SU-DHL-6 (cell line): ENCODE measurements around the gene MTPN.
A peak's percentile ranks its signal among the peaks of the same experiment; 100 is the strongest.

Source experiments
- H2AFZ ChIP-seq: fragments of 200-600 bp; sonication (generic); 2 replicates; pipeline ENCODE4 v1.6.1; 2014; ENCODE audit warnings: low read depth, mild to moderate bottlenecking, moderate library complexity, mixed read lengths, antibody characterized with exemption, low read length; ENCODE audit not compliant: severe bottlenecking
- H3F3A ChIP-seq: fragments of 200-600 bp; shearing (Covaris generic); 2 replicates; pipeline ENCODE4 v1.6.0; 2016; ENCODE audit warnings: antibody characterized with exemption, mild to moderate bottlenecking; ENCODE audit not compliant: insufficient read depth
- H3K27ac ChIP-seq: fragments of 200-600 bp; sonication (generic); 2 replicates; pipeline ENCODE4 v1.5.1; 2016; ENCODE audit warnings: low read depth, mild to moderate bottlenecking, low read length, moderate library complexity, mixed read lengths
- H3K27me3 ChIP-seq: fragments of 200-600 bp; sonication (generic), shearing (Covaris generic); 2 replicates; pipeline ENCODE4 v1.6.0; 2014; ENCODE audit warnings: mild to moderate bottlenecking, low read length
- H3K36me3 ChIP-seq: fragments of 200-600 bp; sonication (generic); 2 replicates; pipeline ENCODE4 v1.6.1; 2014; ENCODE audit warnings: mild to moderate bottlenecking, low read length, mixed read lengths
- H3K4me2 ChIP-seq: fragments of 300-600, 200-600 bp; shearing (Covaris generic), sonication (generic); 2 replicates; pipeline ENCODE4 v1.6.0; 2014; ENCODE audit warnings: low read length, low read depth, mild to moderate bottlenecking; ENCODE audit not compliant: poor library complexity, severe bottlenecking
- H3K4me3 ChIP-seq: fragments of 200-600 bp; sonication (generic); 2 replicates; pipeline ENCODE4 v1.5.1; 2014; ENCODE audit warnings: antibody characterized with exemption, low read length, mild to moderate bottlenecking, mixed read lengths; ENCODE audit not compliant: insufficient read depth, poor library complexity, severe bottlenecking
- H3K79me2 ChIP-seq: fragments of 200-600 bp; sonication (generic); 2 replicates; pipeline ENCODE4 v1.6.1; 2014; ENCODE audit warnings: mild to moderate bottlenecking, low read length, moderate library complexity; ENCODE audit not compliant: insufficient read depth
- H3K9ac ChIP-seq: fragments of 200-600 bp; sonication (generic); 2 replicates; pipeline ENCODE4 v1.7.0; 2014; ENCODE audit warnings: mild to moderate bottlenecking, low read length
- H3K9me2 ChIP-seq: fragments of 200-600 bp; sonication (generic); replicated peaks from 2 replicates; pipeline ENCODE4 v1.6.1; 2014; ENCODE audit warnings: low read length; ENCODE audit not compliant: insufficient read depth
- H3K9me3 ChIP-seq: fragments of 200-600 bp; sonication (generic); 2 replicates; pipeline ENCODE4 v1.6.1; 2014; ENCODE audit warnings: low read length, mixed read lengths; ENCODE audit not compliant: insufficient read depth
- H4K20me1 ChIP-seq: fragments of 200-600 bp; sonication (generic); 2 replicates; pipeline ENCODE4 v1.6.1; 2014; ENCODE audit warnings: low read depth, mild to moderate bottlenecking, antibody characterized with exemption, low read length, moderate library complexity, mixed read lengths
- EZH2phosphoT487 ChIP-seq: fragments of 200-600 bp; sonication (generic), shearing (Covaris generic); conservative IDR thresholded peaks from 2 replicates; pipeline ENCODE4 v1.6.1; 2018; ENCODE audit warnings: mild to moderate bottlenecking, antibody characterized with exemption, low read length, moderate library complexity, mixed read lengths
- TF ChIP-seq, protein P1 (sequence below): fragments of 200-600 bp; sonication (generic); IDR thresholded peaks from one replicate; pipeline ENCODE4 v1.5.1; 2017; ENCODE audit warnings: antibody characterized with exemption, mild to moderate bottlenecking, low read length, moderate library complexity; ENCODE audit not compliant: insufficient read depth, poor library complexity, severe bottlenecking

MTPN gene

DNA sequence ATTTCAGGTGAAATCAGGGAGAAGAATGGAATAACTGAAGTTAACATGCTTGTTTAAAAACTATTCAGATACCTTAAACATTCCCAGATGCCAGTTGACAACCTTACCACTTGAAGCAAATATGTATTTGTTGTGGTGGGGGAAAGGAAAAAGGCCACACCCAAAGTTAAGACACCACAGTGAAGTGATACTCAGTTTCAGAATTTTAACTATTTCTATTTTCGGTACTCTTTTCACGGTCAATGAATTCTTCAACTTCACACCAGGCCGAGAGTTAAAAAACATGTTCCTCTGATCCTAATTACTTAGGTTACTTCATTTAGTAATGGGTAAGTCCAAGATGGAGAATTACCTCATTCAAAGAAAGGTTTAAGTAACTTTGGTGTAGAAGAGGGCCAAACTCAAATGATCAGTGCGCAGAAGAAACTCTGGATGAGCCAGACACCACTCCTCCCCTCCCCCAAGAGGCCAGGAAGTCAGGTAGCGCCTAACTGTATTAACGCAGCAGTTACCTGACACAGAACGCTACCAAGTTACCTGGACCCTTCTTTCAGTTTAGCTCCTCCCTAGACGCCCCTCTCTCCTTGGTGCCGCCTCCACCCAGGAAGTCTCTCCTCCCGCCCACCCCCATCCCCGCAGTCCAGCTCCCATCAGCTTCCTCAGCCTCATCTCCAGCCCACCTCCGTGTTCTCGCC lies 700 bp downstream of the MTPN start:
- H3K36me3 ChIP-seq: peaks cover 12% of the 10 kb centered on the region; the same call in 1 of the 2 replicates
- H3K9me3 ChIP-seq: no peaks in the 10 kb centered on the region
- H3K79me2 ChIP-seq: peaks cover 55% of the 10 kb centered on the region
- H3K27me3 ChIP-seq: no peaks in the 10 kb centered on the region
- H3F3A ChIP-seq: peaks cover 8% of the 10 kb centered on the region
- peak overlapping the region; percentile 79 for H3K27ac ChIP-seq
- H3K9me2 ChIP-seq: no peaks in the 10 kb centered on the region
- peaks cover 34% of the 10 kb centered on the region for H4K20me1 ChIP-seq
- H3K4me2 ChIP-seq: peak overlapping the region; percentile 95
- peak overlapping the region; percentile 85 for H3K9ac ChIP-seq
- TF ChIP-seq, protein P1, sequence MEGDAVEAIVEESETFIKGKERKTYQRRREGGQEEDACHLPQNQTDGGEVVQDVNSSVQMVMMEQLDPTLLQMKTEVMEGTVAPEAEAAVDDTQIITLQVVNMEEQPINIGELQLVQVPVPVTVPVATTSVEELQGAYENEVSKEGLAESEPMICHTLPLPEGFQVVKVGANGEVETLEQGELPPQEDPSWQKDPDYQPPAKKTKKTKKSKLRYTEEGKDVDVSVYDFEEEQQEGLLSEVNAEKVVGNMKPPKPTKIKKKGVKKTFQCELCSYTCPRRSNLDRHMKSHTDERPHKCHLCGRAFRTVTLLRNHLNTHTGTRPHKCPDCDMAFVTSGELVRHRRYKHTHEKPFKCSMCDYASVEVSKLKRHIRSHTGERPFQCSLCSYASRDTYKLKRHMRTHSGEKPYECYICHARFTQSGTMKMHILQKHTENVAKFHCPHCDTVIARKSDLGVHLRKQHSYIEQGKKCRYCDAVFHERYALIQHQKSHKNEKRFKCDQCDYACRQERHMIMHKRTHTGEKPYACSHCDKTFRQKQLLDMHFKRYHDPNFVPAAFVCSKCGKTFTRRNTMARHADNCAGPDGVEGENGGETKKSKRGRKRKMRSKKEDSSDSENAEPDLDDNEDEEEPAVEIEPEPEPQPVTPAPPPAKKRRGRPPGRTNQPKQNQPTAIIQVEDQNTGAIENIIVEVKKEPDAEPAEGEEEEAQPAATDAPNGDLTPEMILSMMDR: no peak
- no peak for TF ChIP-seq EZH2phosphoT487
- peak overlapping the region; percentile 93 for H3K4me3 ChIP-seq
- peak overlapping the region; percentile 90 for H2AFZ ChIP-seq

DNA sequence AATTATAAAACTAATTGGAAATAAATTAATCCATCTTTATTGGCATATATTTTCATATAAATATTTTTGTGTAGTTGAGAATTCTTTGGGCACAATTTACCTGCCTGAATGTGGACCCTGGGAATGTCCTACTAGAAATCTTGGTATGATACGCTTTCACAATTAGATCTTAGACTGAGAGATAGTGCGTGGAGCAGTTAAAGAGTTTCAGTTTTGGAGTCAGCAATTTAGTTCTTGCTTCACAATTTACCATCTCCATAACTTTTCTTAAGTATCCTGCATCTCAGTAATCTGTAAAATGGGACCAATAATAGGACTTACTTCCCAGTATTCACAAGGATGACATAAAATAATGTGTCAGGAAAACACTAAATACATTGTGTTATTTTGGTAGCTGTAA lies 2.0 kb downstream of the MTPN start:
- peak overlapping the region; percentile 85 for H3K9ac ChIP-seq

DNA sequence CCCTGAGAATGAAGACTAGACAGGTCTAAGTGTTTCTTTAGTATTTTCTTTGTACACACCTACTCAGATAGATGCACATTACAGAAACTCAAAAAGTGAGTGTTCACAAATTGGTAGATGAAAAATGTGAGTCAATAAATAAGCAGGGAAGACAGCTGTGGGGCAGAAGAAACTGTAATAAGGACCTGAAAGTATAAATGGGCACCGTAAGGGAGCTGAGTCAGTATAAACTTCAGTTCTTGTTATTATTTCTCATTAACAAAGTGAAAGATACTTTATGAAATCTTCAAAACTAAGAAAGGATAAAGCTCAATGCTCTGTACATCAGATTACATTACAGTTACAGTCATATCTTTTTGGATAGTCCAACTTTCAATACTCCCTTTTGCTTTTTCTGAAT lies 2.5 kb downstream of the MTPN start:
- Histone ChIP-seq H2AFZ (no peak overlapping the region), H3K4me3 (peak overlapping the region; percentile 93), H3F3A (peaks cover 12% of the 10 kb centered on the region), H3K9ac (peak overlapping the region; percentile 6; the same call in 1 of the 2 replicates), H3K4me2 (peak overlapping the region; percentile 95), H3K9me2 (no peaks in the 10 kb centered on the region), H3K36me3 (peaks cover 23% of the 10 kb centered on the region), H3K79me2 (peaks cover 73% of the 10 kb centered on the region), H3K9me3 (no peaks in the 10 kb centered on the region), H3K27ac (no peak overlapping the region), H3K27me3 (no peaks in the 10 kb centered on the region), H4K20me1 (peaks cover 41% of the 10 kb centered on the region)
- TF ChIP-seq, protein P1: no peak
- no peak for TF ChIP-seq EZH2phosphoT487

More for the DNA sequence above, 2.0 kb downstream of the MTPN start:
- Histone ChIP-seq H3K9me2 (no peaks in the 10 kb centered on the region), H3F3A (peaks cover 12% of the 10 kb centered on the region), H3K27me3 (no peaks in the 10 kb centered on the region), H2AFZ (no peak overlapping the region), H3K36me3 (peaks cover 18% of the 10 kb centered on the region), H3K79me2 (peaks cover 68% of the 10 kb centered on the region), H3K4me2 (peak overlapping the region; percentile 95), H3K27ac (no peak overlapping the region), H3K9me3 (no peaks in the 10 kb centered on the region), H3K4me3 (peak overlapping the region; percentile 93), H4K20me1 (peaks cover 36% of the 10 kb centered on the region)
- TF ChIP-seq EZH2phosphoT487: no peak
- TF ChIP-seq, protein P1: no peak
